Measurements from ENCODE around the gene CCL23. TPM values are rescaled to one million over a fixed set of nuclear protein-coding genes. Genes with fewer than 3 reads are reported as not detected.

CCL23 gene
- polyA plus RNA-seq, 1 donor (not counting 4 experiments of a cell fraction or from before 2014, with no cell fraction given), result not detected

- TF ChIP-seq EZH2 (IDR thresholded peaks at IDR 0.05; ENCODE audit: low read length) (no peak), CTCF (optimal IDR thresholded peaks at IDR 0.05 in 1 of 3, IDR thresholded peaks at IDR 0.05 in 1 of 3, conservative IDR thresholded peaks at IDR 0.05 in 1 of 3; ENCODE audit: extremely low read depth in 1 of 3, insufficient read depth in 2 of 3, low read length in 3 of 3) (no peak)
- no peaks in the 10 kb centered on the region for H3K4me1 ChIP-seq (ENCODE audit: control insufficient read depth, extremely low read depth, insufficient read depth, low read length)
- no peak overlapping the region for H3K4me3 ChIP-seq (ENCODE audit: control insufficient read depth in 2 of 3, extremely low read depth in 1 of 3, insufficient read depth in 2 of 3, low read depth in 1 of 3, low read length in 3 of 3)
- H3K9ac ChIP-seq (ENCODE audit: control insufficient read depth, extremely low read depth, insufficient read depth, low read length), result no peak overlapping the region
- H2AFZ ChIP-seq (ENCODE audit: control insufficient read depth, low read length), result no peak overlapping the region
- no peaks in the 10 kb centered on the region for H3K9me3 ChIP-seq (ENCODE audit: control insufficient read depth, low read depth, low read length)
- peaks cover 9% of the 10 kb centered on the region for H3K27me3 ChIP-seq (ENCODE audit: control insufficient read depth, extremely low read depth, insufficient read depth, low read length)
- no peak overlapping the region for H3K4me2 ChIP-seq (ENCODE audit: control insufficient read depth, extremely low read depth, insufficient read depth, low read depth, low read length)
- DNase-seq (ENCODE audit: low read depth, low spot score) (no peak), FAIRE-seq (no peak)
- no peaks in the 10 kb centered on the region for H3K36me3 ChIP-seq (ENCODE audit: control insufficient read depth in 2 of 2, extremely low read depth in 1 of 2, insufficient read depth in 2 of 2, low read length in 2 of 2)
- no peaks in the 10 kb centered on the region for H3K79me2 ChIP-seq (ENCODE audit: control insufficient read depth, insufficient read depth, low read length)
- no peaks in the 10 kb centered on the region for H4K20me1 ChIP-seq (ENCODE audit: control insufficient read depth, extremely low read depth, insufficient read depth, low read length)
- no peak overlapping the region for H3K27ac ChIP-seq (ENCODE audit: control insufficient read depth, insufficient read depth, low read length)
- H3K9me1 ChIP-seq (ENCODE audit: control insufficient read depth, extremely low read depth, insufficient read depth, low read length), result no peaks in the 10 kb centered on the region
- dilution Hi-C loops (cut with MboI; ENCODE audit: extremely low pct_ligation_motif_present, low sequenced_read_pairs), result loop anchor here (25.0 kb wide), 1 partner anchor 155 kb away; no protein-coding TSS in a partner anchor
Observed at GRCh38 chr17:35982409-35983191, 35.2 kb downstream of the CCL23 start.

DNA sequence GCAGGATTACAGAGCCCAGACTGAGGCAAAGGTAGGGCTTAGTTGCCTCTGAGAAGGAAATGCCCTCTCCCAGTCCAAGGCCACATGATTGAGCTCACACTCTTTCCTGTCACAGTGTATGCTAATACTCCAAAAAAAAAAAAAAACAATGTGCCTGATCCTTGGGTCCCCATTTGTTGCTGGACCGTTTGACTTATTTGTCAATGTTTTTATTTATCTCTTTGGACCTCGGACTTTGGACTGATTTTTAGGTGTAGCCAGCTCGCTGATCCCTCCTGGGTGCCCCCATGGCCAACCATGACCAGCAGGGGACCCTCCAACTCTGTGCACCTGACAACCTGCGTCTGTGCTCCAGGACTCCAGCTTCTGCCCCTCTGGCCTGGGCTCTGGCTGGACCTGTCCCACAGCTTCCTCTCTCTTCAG is 35.9 kb downstream of the CCL23 start:
- no peak for FAIRE-seq
- Histone ChIP-seq H3K4me3 (ENCODE audit: control insufficient read depth in 2 of 3, extremely low read depth in 1 of 3, insufficient read depth in 2 of 3, low read depth in 1 of 3, low read length in 3 of 3) (no peak overlapping the region), H3K9me3 (ENCODE audit: control insufficient read depth, low read depth, low read length) (no peaks in the 10 kb centered on the region), H3K9ac (ENCODE audit: control insufficient read depth, extremely low read depth, insufficient read depth, low read length) (no peak overlapping the region), H3K4me2 (ENCODE audit: control insufficient read depth, extremely low read depth, insufficient read depth, low read depth, low read length) (no peak overlapping the region), H3K4me1 (ENCODE audit: control insufficient read depth, extremely low read depth, insufficient read depth, low read length) (no peaks in the 10 kb centered on the region), H3K27me3 (ENCODE audit: control insufficient read depth, extremely low read depth, insufficient read depth, low read length) (peaks cover 9% of the 10 kb centered on the region), H2AFZ (ENCODE audit: control insufficient read depth, low read length) (no peak overlapping the region), H3K27ac (ENCODE audit: control insufficient read depth, insufficient read depth, low read length) (no peak overlapping the region), H3K79me2 (ENCODE audit: control insufficient read depth, insufficient read depth, low read length) (no peaks in the 10 kb centered on the region), H3K36me3 (ENCODE audit: control insufficient read depth in 2 of 2, extremely low read depth in 1 of 2, insufficient read depth in 2 of 2, low read length in 2 of 2) (no peaks in the 10 kb centered on the region), H4K20me1 (ENCODE audit: control insufficient read depth, extremely low read depth, insufficient read depth, low read length) (no peaks in the 10 kb centered on the region), H3K9me1 (ENCODE audit: control insufficient read depth, extremely low read depth, insufficient read depth, low read length) (no peaks in the 10 kb centered on the region)
- no peak for DNase-seq (ENCODE audit: low read depth, low spot score)
- dilution Hi-C loops (cut with MboI; ENCODE audit: extremely low pct_ligation_motif_present, low sequenced_read_pairs), result loop anchor here (25.0 kb wide), 1 partner anchor 155 kb away; no protein-coding TSS in a partner anchor
- TF ChIP-seq CTCF (optimal IDR thresholded peaks at IDR 0.05 in 1 of 3, IDR thresholded peaks at IDR 0.05 in 1 of 3, conservative IDR thresholded peaks at IDR 0.05 in 1 of 3; ENCODE audit: extremely low read depth in 1 of 3, insufficient read depth in 2 of 3, low read length in 3 of 3) (no peak), EZH2 (IDR thresholded peaks at IDR 0.05; ENCODE audit: low read length) (no peak)
